ENCODE results near the gene PSTPIP1.

GRCh38 chr15:77032052-77032646, 37.2 kb downstream of the PSTPIP1 start:
- TF ChIP-seq CTCF (IDR thresholded peaks at IDR 0.05): no peak
- no peak for TF ChIP-seq POLR2AphosphoS5 (IDR thresholded peaks at IDR 0.05; ENCODE audit: insufficient read depth in 1 of 2, low read depth in 1 of 2)

All from vagina (tissue), 2 donors.